Hypothalamus (tissue), 51 donors: ENCODE data around the gene CMIP.

Source experiments
- DNase-seq, 51 donors: peaks; one replicate each; lab custom pipeline; 2025; lab: John Stamatoyannopoulos, UW

Gene CMIP

GRCh38 chr16:81641395-81642106 lies 196.9 kb downstream of the CMIP start:
- peak in 25 of 51 donors; percentile 5 to 66 (median 23) for DNase-seq

GRCh38 chr16:81642107-81642436 lies 197.5 kb downstream of the CMIP start:
- no peak for DNase-seq

- no peak for DNase-seq
Observed at GRCh38 chr16:81642943-81643342, 198.3 kb downstream of the CMIP start.

GRCh38 chr16:81645266-81645694 lies 200.7 kb downstream of the CMIP start:
- peak in 43 of 51 donors; percentile 13 to 93 (median 61) for DNase-seq

- DNase-seq, result no peak
Observed at GRCh38 chr16:81645925-81646324, 201.3 kb downstream of the CMIP start.

- no peak for DNase-seq
Observed at GRCh38 chr16:81646561-81646960, 202.0 kb downstream of the CMIP start.

- DNase-seq, result peak in 2 of 51 donors; percentile 7 to 42
Observed at GRCh38 chr16:81647527-81647926, 202.9 kb downstream of the CMIP start.

- DNase-seq, result no peak
Observed at GRCh38 chr16:81649561-81650184, 205.1 kb downstream of the CMIP start.

- no peak for DNase-seq
Observed at GRCh38 chr16:81650281-81650680, 205.7 kb downstream of the CMIP start.

- peak in 2 of 51 donors; percentile 13 to 24 for DNase-seq
Observed at GRCh38 chr16:81650982-81651562, 206.5 kb downstream of the CMIP start.

- no peak for DNase-seq
Observed at GRCh38 chr16:81651758-81652718, 207.4 kb downstream of the CMIP start.

GRCh38 chr16:81652798-81653505 lies 208.3 kb downstream of the CMIP start:
- DNase-seq, result no peak

- no peak for DNase-seq
Observed at GRCh38 chr16:81654346-81654745, 209.7 kb downstream of the CMIP start.

- no peak for DNase-seq
Observed at GRCh38 chr16:81655469-81656162, 211.0 kb downstream of the CMIP start.

- no peak for DNase-seq
Observed at GRCh38 chr16:81657224-81657623, 212.6 kb downstream of the CMIP start.

GRCh38 chr16:81657781-81658180 lies 213.2 kb downstream of the CMIP start:
- DNase-seq, result peak in 1 of 51 donors; percentile 38

GRCh38 chr16:81658373-81658772 lies 213.8 kb downstream of the CMIP start:
- DNase-seq, result no peak

- DNase-seq, result no peak
Observed at GRCh38 chr16:81659249-81659648, 214.6 kb downstream of the CMIP start.

GRCh38 chr16:81661082-81661481 lies 216.5 kb downstream of the CMIP start:
- DNase-seq, result peak in 3 of 51 donors; percentile 9 to 37 (median 29)

- no peak for DNase-seq
Observed at GRCh38 chr16:81664153-81664552, 219.5 kb downstream of the CMIP start.
